IMR-90 (cell line): ENCODE data around the gene CUL1. TPM values are rescaled to one million over a fixed set of nuclear protein-coding genes. Genes with fewer than 3 reads are reported as not detected.

Experiments
- ATAC-seq: fragments of 200-7000 bp; cut with Tn5 transposase; 2 replicates; pipeline ENCODE4 v1.9.1; 2020; ENCODE audit warnings: low read depth, mild to moderate bottlenecking, moderate library complexity
- BruUV-seq: library from RNA; stranded (reverse); fragments of 400-500 nt; replicated peaks from 2 replicates; lab custom pipeline; 2021; lab: Mats Ljungman, UMichigan
- CTCF ChIA-PET: fragments of 300-600 bp; formaldehyde crosslinking; extraction: SDS; loops from one replicate; lab custom pipeline; 2021; ENCODE audit warnings: antibody characterized with exemption; lab: Yijun Ruan, JAX
- POLR2A ChIA-PET: fragments of 300-600 bp; sonication (Branson Sonifier 250); formaldehyde crosslinking; loops from one replicate; lab custom pipeline; 2022; ENCODE audit warnings: antibody characterized with exemption; ENCODE audit not compliant: unreplicated experiment; lab: Charles Lee
- DNase-seq: peaks from one replicate; pipeline ENCODE4 v3.0.0; 2013
- H2AFZ ChIP-seq: replicated peaks from 2 replicates; pipeline ENCODE3; 2013; ENCODE audit warnings: low read length, mild to moderate bottlenecking; ENCODE audit not compliant: poor library complexity
- H2AK5ac ChIP-seq: 2 replicates; pipeline ENCODE4 v1.6.1; 2013; ENCODE audit warnings: low read depth, low read length, inconsistent platforms
- H2AK9ac ChIP-seq: replicated peaks from 2 replicates; pipeline ENCODE3; 2013; ENCODE audit warnings: mild to moderate bottlenecking, low read depth, low read length, moderate library complexity; ENCODE audit not compliant: poor library complexity
- H2BK120ac ChIP-seq: 2 replicates; pipeline ENCODE4 v1.6.1; 2013; ENCODE audit warnings: low read depth, low read length, inconsistent platforms
- H2BK15ac ChIP-seq: 3 replicates; pipeline ENCODE4 v1.6.1; 2013; ENCODE audit warnings: low read depth, low read length, inconsistent platforms
- H2BK20ac ChIP-seq: 2 replicates; pipeline ENCODE4 v1.6.1; 2013; ENCODE audit warnings: low read depth, mild to moderate bottlenecking, inconsistent platforms, low read length, moderate library complexity
- H2BK5ac ChIP-seq: 2 replicates; pipeline ENCODE4 v1.6.1; 2013; ENCODE audit warnings: mild to moderate bottlenecking, low read depth, low read length, inconsistent platforms; ENCODE audit not compliant: poor library complexity, severe bottlenecking
- H3K14ac ChIP-seq: replicated peaks from 2 replicates; pipeline ENCODE4 v1.6.1; 2013; ENCODE audit warnings: low read depth, low read length, inconsistent platforms
- H3K18ac ChIP-seq: 2 replicates; pipeline ENCODE4 v1.6.1; 2013; ENCODE audit warnings: low read depth, low read length, control low read depth
- H3K23ac ChIP-seq: 2 replicates; pipeline ENCODE4 v1.6.1; 2013; ENCODE audit warnings: low read depth, low read length, inconsistent platforms
- H3K27ac ChIP-seq: 2 replicates; pipeline ENCODE4 v1.5.1; 2013; ENCODE audit warnings: mild to moderate bottlenecking, control low read depth, low read length; ENCODE audit not compliant: insufficient read depth
- H3K27me3 ChIP-seq: 2 replicates; pipeline ENCODE4 v1.6.1; 2013; ENCODE audit warnings: low read length; ENCODE audit not compliant: control insufficient read depth, insufficient read depth
- H3K36me3 ChIP-seq: 2 replicates; pipeline ENCODE4 v1.6.1; 2013; ENCODE audit warnings: low read length, mixed read lengths; ENCODE audit not compliant: control insufficient read depth, insufficient read depth
- H3K4ac ChIP-seq: 2 replicates; pipeline ENCODE4 v1.6.1; 2013; ENCODE audit warnings: low read depth, low read length, inconsistent platforms
- H3K4me1 ChIP-seq: 2 replicates; pipeline ENCODE4 v1.6.1; 2013; ENCODE audit warnings: low read length, mixed read lengths; ENCODE audit not compliant: control insufficient read depth, insufficient read depth
- H3K4me2 ChIP-seq: 2 replicates; pipeline ENCODE4 v1.6.1; 2013; ENCODE audit warnings: low read depth, mild to moderate bottlenecking, control low read depth, low read length, moderate library complexity
- H3K4me3 ChIP-seq: 2 replicates; pipeline ENCODE4 v1.5.1; 2013; ENCODE audit warnings: low read depth, mild to moderate bottlenecking, control low read depth, low read length, moderate library complexity; ENCODE audit not compliant: insufficient read depth
- H3K56ac ChIP-seq: 2 replicates; pipeline ENCODE4 v1.6.1; 2013; ENCODE audit warnings: low read length, inconsistent platforms; ENCODE audit not compliant: insufficient read depth; ENCODE audit errors: extremely low read depth
- H3K79me1 ChIP-seq, 2 experiments: 2 replicates each; pipeline ENCODE4 v1.6.1; 2013; ENCODE audit warnings: low read length in 2 of 2, inconsistent platforms in 1 of 2, low read depth in 1 of 2
- H3K9ac ChIP-seq: 2 replicates; pipeline ENCODE4 v1.6.1; 2013; ENCODE audit warnings: low read depth, low read length, control low read depth
- H3K9me1 ChIP-seq: 2 replicates; pipeline ENCODE4 v1.6.1; 2013; ENCODE audit warnings: low read length, inconsistent platforms; ENCODE audit not compliant: insufficient read depth
- H3K9me3 ChIP-seq: 2 replicates; pipeline ENCODE4 v1.6.1; 2013; ENCODE audit warnings: low read length; ENCODE audit not compliant: control insufficient read depth, insufficient read depth
- H4K20me1 ChIP-seq: 2 replicates; pipeline ENCODE4 v1.6.1; 2013; ENCODE audit warnings: low read length, inconsistent platforms; ENCODE audit not compliant: insufficient read depth
- H4K5ac ChIP-seq: 2 replicates; pipeline ENCODE4 v1.6.1; 2013; ENCODE audit warnings: mild to moderate bottlenecking, low read depth, low read length, control low read depth
- H4K8ac ChIP-seq, 2 experiments: 2 replicates each; pipeline ENCODE4 v1.6.1; 2013; ENCODE audit warnings: low read depth in 2 of 2, low read length in 2 of 2, control low read depth in 1 of 2, inconsistent platforms in 1 of 2
- H4K91ac ChIP-seq: 2 replicates; pipeline ENCODE4 v1.6.1; 2013; ENCODE audit warnings: low read depth, low read length, inconsistent platforms; ENCODE audit not compliant: insufficient read depth
- BHLHE40 ChIP-seq: fragments of 150-350 bp; IDR thresholded peaks from 2 replicates; pipeline ENCODE4 v1.6.1; 2016; ENCODE audit warnings: mild to moderate bottlenecking, low read depth, low read length
- CEBPB ChIP-seq: IDR thresholded peaks from 2 replicates; pipeline ENCODE4 v1.6.1; 2012; ENCODE audit warnings: low read depth, low read length, improper control_type of control experiment
- CHD1 ChIP-seq: IDR thresholded peaks from 2 replicates; pipeline ENCODE4 v1.6.1; 2012; ENCODE audit warnings: low read depth, low read length, improper control_type of control experiment
- CTCF ChIP-seq: conservative IDR thresholded peaks from 2 replicates; pipeline ENCODE4 v1.5.1; 2012; ENCODE audit warnings: mild to moderate bottlenecking, low read depth, low read length, improper control_type of control experiment
- ELK1 ChIP-seq: fragments of 150-350 bp; IDR thresholded peaks from 2 replicates; pipeline ENCODE4 v1.6.1; 2016; ENCODE audit warnings: low read depth, mild to moderate bottlenecking, low read length, moderate library complexity, borderline replicate concordance
- FOS ChIP-seq: fragments of 150-350 bp; IDR thresholded peaks from 2 replicates; pipeline ENCODE4 v1.6.1; 2016; ENCODE audit warnings: low read depth, low read length
- MAFK ChIP-seq: IDR thresholded peaks from 2 replicates; pipeline ENCODE4 v1.6.1; 2012; ENCODE audit warnings: low read depth, low read length, improper control_type of control experiment
- MAZ ChIP-seq: IDR thresholded peaks from 2 replicates; pipeline ENCODE4 v1.6.1; 2012; ENCODE audit warnings: low read depth, mild to moderate bottlenecking, low read length, improper control_type of control experiment, moderate library complexity, borderline replicate concordance
- MXI1 ChIP-seq: IDR thresholded peaks from 2 replicates; pipeline ENCODE4 v1.6.1; 2012; ENCODE audit warnings: low read depth, mild to moderate bottlenecking, low read length, moderate library complexity, borderline replicate concordance
- NFE2L2 ChIP-seq: fragments of 150-350 bp; IDR thresholded peaks from 2 replicates; pipeline ENCODE4 v1.6.1; 2016; ENCODE audit warnings: low read depth, mild to moderate bottlenecking, low read length
- POLR2A ChIP-seq: IDR thresholded peaks from 2 replicates; pipeline ENCODE4 v1.6.1; 2012; ENCODE audit warnings: mild to moderate bottlenecking, low read depth, low read length
- RAD21 ChIP-seq: IDR thresholded peaks from 2 replicates; pipeline ENCODE4 v1.6.1; 2012; ENCODE audit warnings: low read length, improper control_type of control experiment
- RCOR1 ChIP-seq: IDR thresholded peaks from 2 replicates; pipeline ENCODE4 v1.6.1; 2012; ENCODE audit warnings: mild to moderate bottlenecking, low read length, improper control_type of control experiment; ENCODE audit not compliant: insufficient replicate concordance
- RFX5 ChIP-seq: IDR thresholded peaks from 2 replicates; pipeline ENCODE4 v1.8.0; 2012; ENCODE audit warnings: low read depth, mild to moderate bottlenecking, low read length, moderate library complexity
- SMC3 ChIP-seq: fragments of 150-350 bp; IDR thresholded peaks from 2 replicates; pipeline ENCODE4 v1.6.1; 2016; ENCODE audit warnings: low read depth, mild to moderate bottlenecking, antibody characterized with exemption, low read length, moderate library complexity
- USF2 ChIP-seq: fragments of 150-350 bp; IDR thresholded peaks from 2 replicates; pipeline ENCODE4 v1.6.1; 2017; ENCODE audit warnings: mild to moderate bottlenecking, antibody characterized with exemption, low read length, low read depth
- WGBS, 2 experiments: methylation state at CpG; one replicate each; pipeline versions ENCODE4 v1.1.5 to v1.1.7; 2013; ENCODE audit warnings: missing lambda C conversion rate in 2 of 2; ENCODE audit not compliant: insufficient read length in 1 of 2; ENCODE audit errors: extremely low coverage in 2 of 2; 5-methylcytosine and 5-hydroxymethylcytosine counted together
- dilution Hi-C: fragments of 300-500 bp; cut with HindIII; formaldehyde crosslinking; loops from one replicate; pipeline ENCODE4 v1.14.3; 2018; ENCODE audit warnings: low sequenced_read_pairs; ENCODE audit not compliant: unreplicated experiment
- in situ Hi-C: fragments of 300-500 bp; cut with MboI; formaldehyde crosslinking; loops from 3 replicates; pipeline ENCODE4 v1.14.3; 2019; ENCODE audit warnings: low sequenced_read_pairs, inconsistent platforms, mixed read lengths
- intact Hi-C: fragments of 100-400 bp; cut with micrococcal nuclease; formaldehyde crosslinking; loops from 2 replicates; pipeline ENCODE4 v1.10.0; 2022
- polyA plus RNA-seq, 3 experiments: library from polyadenylated mRNA; depleted of rRNA; stranded (reverse); fragments of >200 nt; gene quantifications; 2 replicates each; pipeline ENCODE4 v1.2.3, GENCODE V29; 2012; ENCODE audit warnings: low replicate concordance in 1 of 3
- total RNA-seq: library from RNA; depleted of rRNA; stranded (reverse); fragments of >200 nt; gene quantifications from 2 replicates; pipeline ENCODE4 v1.2.3, GENCODE V29; 2012

The CUL1 gene
- total and polyA plus RNA-seq, 2 of the 4 experiments (the other 2 are of a cell fraction): 44.0 to 46.2 TPM

- Histone ChIP-seq H3K9me1 (peaks cover 22% of the 10 kb centered on the region), H2BK15ac (no peak overlapping the region), H3K14ac (no peak overlapping the region), H2BK120ac (no peak overlapping the region), H3K36me3 (peaks cover 33% of the 10 kb centered on the region), H3K4ac (no peak overlapping the region), H4K20me1 (peaks cover 48% of the 10 kb centered on the region), H2AK5ac (no peak overlapping the region), H3K79me1 (peaks cover 31 to 70% of the 10 kb centered on the region in 2 experiments), H2AFZ (no peak overlapping the region), H4K91ac (no peak overlapping the region), H3K4me1 (peaks cover 14% of the 10 kb centered on the region), H2BK5ac (no peak overlapping the region), H3K9ac (no peak overlapping the region), H2BK20ac (no peak overlapping the region), H4K8ac (no peak overlapping the region), H3K18ac (no peak overlapping the region), H3K27me3 (no peaks in the 10 kb centered on the region), H3K9me3 (no peaks in the 10 kb centered on the region), H3K4me2 (no peak overlapping the region), H4K5ac (no peak overlapping the region), H2AK9ac (no peak overlapping the region), H3K56ac (no peak overlapping the region), H3K27ac (no peak overlapping the region), H3K4me3 (no peak overlapping the region), H3K23ac (no peak overlapping the region)
- BruUV-seq: no TSS peak
- ChIA-PET CTCF (no interaction called here), POLR2A (no interaction called here)
- dilution Hi-C loops (no loop called here), in situ Hi-C loops (no loop called here), intact Hi-C loops (no loop called here)
- TF ChIP-seq ELK1 (no peak), NFE2L2 (no peak), RAD21 (no peak), USF2 (no peak), RCOR1 (no peak), MXI1 (no peak), CHD1 (no peak), MAZ (no peak), CTCF (no peak), RFX5 (no peak), CEBPB (no peak), MAFK (no peak), FOS (no peak), BHLHE40 (no peak), POLR2A (no peak), SMC3 (no peak)
- ATAC-seq (no peak), DNase-seq (no peak)
- 100% methylated on average over 3 of the region's 3 CpGs; no CpG with 5 or more reads in 1 of the 2 experiments for WGBS, 2 experiments
Measured at GRCh38 chr7:148735967-148736366, 37.3 kb downstream of the CUL1 start.
